K562 (cell line): ENCODE data around the gene GULP1. TPM values are rescaled to one million over a fixed set of nuclear protein-coding genes. Genes with fewer than 3 reads are reported as not detected.

Source experiments
- ATAC-seq: fragments of 200-7000 bp; cut with Tn5 transposase; 3 replicates; pipeline ENCODE4 v1.9.1; 2020; ENCODE audit warnings: moderate library complexity
- BruUV-seq: library from RNA; stranded (reverse); fragments of 400-500 nt; replicated peaks from 2 replicates; lab custom pipeline; 2021; lab: Mats Ljungman, UMichigan
- CTCF ChIA-PET: fragments of 300-600 bp; formaldehyde crosslinking; extraction: SDS; loops from one replicate; lab custom pipeline; 2021; ENCODE audit warnings: low intra/inter-chr PET ratio; lab: Yijun Ruan, JAX
- POLR2A ChIA-PET: fragments of 300-600, 350-650 bp; sonication (Branson Sonifier 250); formaldehyde crosslinking; extraction: SDS; loops from one replicate; lab custom pipeline; 2021; ENCODE audit warnings: antibody characterized with exemption, inconsistent platforms; lab: Yijun Ruan, JAX
- DNase-seq, 4 experiments: peaks; one replicate each; pipeline versions ENCODE4 v3.0.0 to v3.0.0-alpha.2; 2011 to 2018; ENCODE audit warnings: low spot score in 3 of 4, mixed read lengths in 3 of 4; ENCODE audit errors: extremely low read depth in 1 of 4
- FAIRE-seq: peaks from 2 replicates; lab custom pipeline; 2011; peaks lifted over from hg19 to GRCh38; lab: Jason Lieb, UNC
- H2AFZ ChIP-seq: 2 replicates; pipeline ENCODE4 v1.6.0; 2011; ENCODE audit warnings: low read depth, low read length, control low read depth, inconsistent platforms
- H3K27ac ChIP-seq: fragments of 200-600 bp; 3 replicates; pipeline ENCODE4 v1.8.0; 2011; ENCODE audit warnings: low read depth, mild to moderate bottlenecking, control low read depth, inconsistent platforms, low read length, moderate library complexity, mixed read lengths; ENCODE audit errors: extremely low read depth
- H3K27me3 ChIP-seq, 2 experiments: fragments of 300-600 bp in 1 of 2; 2 replicates in 1 of 2; 3 replicates in 1 of 2; pipeline versions ENCODE4 v1.6.0 to v1.8.0; 2011; ENCODE audit warnings: inconsistent platforms in 2 of 2, low read length in 2 of 2, mild to moderate bottlenecking in 1 of 2, mixed read lengths in 1 of 2, moderate library complexity in 1 of 2; ENCODE audit not compliant: control insufficient read depth in 2 of 2, insufficient read depth in 2 of 2
- H3K36me3 ChIP-seq: fragments of 300-600 bp; 3 replicates; pipeline ENCODE4 v1.8.0; 2011; ENCODE audit warnings: mild to moderate bottlenecking, low read length, inconsistent platforms; ENCODE audit not compliant: control insufficient read depth, insufficient read depth
- H3K4me1 ChIP-seq, 2 experiments: fragments of 200-600 bp in 1 of 2; replicated peaks in 1 of 2; 2 replicates in 1 of 2; 3 replicates in 1 of 2; pipeline versions ENCODE4 v1.5.1 to v1.8.0; 2011; ENCODE audit warnings: inconsistent platforms in 2 of 2, low read length in 2 of 2, mild to moderate bottlenecking in 1 of 2, mixed read lengths in 1 of 2, moderate library complexity in 1 of 2; ENCODE audit not compliant: control insufficient read depth in 2 of 2, insufficient read depth in 2 of 2
- H3K4me2 ChIP-seq: 2 replicates; pipeline ENCODE4 v1.6.1; 2011; ENCODE audit warnings: low read length, control low read depth, inconsistent platforms, mixed read lengths; ENCODE audit not compliant: insufficient read depth
- H3K4me3 ChIP-seq: fragments of 200-600 bp; sonication (generic), shearing (Covaris generic); 2 replicates; pipeline ENCODE4 v1.5.1; 2016; ENCODE audit warnings: control low read depth, inconsistent platforms
- H3K79me2 ChIP-seq: fragments of 200-600 bp; 3 replicates; pipeline ENCODE4 v1.8.0; 2011; ENCODE audit warnings: low read length, inconsistent platforms; ENCODE audit not compliant: control insufficient read depth, insufficient read depth
- H3K9ac ChIP-seq, 2 experiments: 2 replicates each; pipeline versions ENCODE4 v1.6.0 to v1.6.1; 2011; ENCODE audit warnings: low read depth in 2 of 2, low read length in 2 of 2, control low read depth in 1 of 2, inconsistent platforms in 1 of 2, mild to moderate bottlenecking in 1 of 2, mixed read lengths in 1 of 2; ENCODE audit not compliant: insufficient read depth in 1 of 2
- H3K9me1 ChIP-seq: one replicate; pipeline ENCODE4 v1.6.0; 2011; ENCODE audit warnings: inconsistent platforms, mild to moderate bottlenecking, low read length, moderate library complexity; ENCODE audit not compliant: control insufficient read depth, insufficient read depth
- H3K9me3 ChIP-seq: replicated peaks from 2 replicates; pipeline ENCODE4 v1.5.1; 2011; ENCODE audit warnings: low read depth, low read length, inconsistent platforms; ENCODE audit not compliant: control insufficient read depth, insufficient read depth
- H4K20me1 ChIP-seq: replicated peaks from 2 replicates; pipeline ENCODE4 v1.6.1; 2011; ENCODE audit warnings: low read length, inconsistent platforms, mixed read lengths; ENCODE audit not compliant: control insufficient read depth, insufficient read depth
- BACH1 ChIP-seq: fragments of 200-800 bp; sonication (Bioruptor generic); IDR thresholded peaks from 2 replicates; pipeline ENCODE4 v1.6.1; 2016; ENCODE audit warnings: missing genetic modification characterization, missing compliant biosample characterization
- CREB1 ChIP-seq, 2 experiments: sonication (generic) in 1 of 2; formaldehyde crosslinking in 1 of 2; IDR thresholded peaks; 2 replicates each; pipeline versions ENCODE4 v1.6.1 to v1.8.0; 2012 to 2022; ENCODE audit warnings: inconsistent platforms in 1 of 2, mild to moderate bottlenecking in 1 of 2, missing genetic modification reagents in 1 of 2, moderate library complexity in 1 of 2
- IRF9 ChIP-seq: fragments of 450-650 bp; IDR thresholded peaks from 2 replicates; pipeline ENCODE4 v1.6.1; 2016; ENCODE audit warnings: missing biosample characterization, missing genetic modification characterization
- MYC ChIP-seq, 2 experiments: fragments of 250-450 bp in 1 of 2; sonication (Bioruptor Pico) in 1 of 2; IDR thresholded peaks; 2 replicates each; pipeline versions ENCODE4 v1.5.1 to v1.6.1; 2012 to 2021; ENCODE audit warnings: low read depth in 2 of 2, borderline replicate concordance in 1 of 2, improper control_type of control experiment in 1 of 2, low read length in 1 of 2, mild to moderate bottlenecking in 1 of 2, moderate library complexity in 1 of 2
- RCOR1 ChIP-seq, 2 experiments: IDR thresholded peaks; 2 replicates each; pipeline ENCODE4 v1.6.1; 2012; ENCODE audit warnings: low read depth in 2 of 2, low read length in 2 of 2, borderline replicate concordance in 1 of 2, improper control_type of control experiment in 1 of 2
- ZNF311 ChIP-seq: fragments of 250-450 bp; sonication (Bioruptor Pico); IDR thresholded peaks from 2 replicates; pipeline ENCODE4 v1.4.0; 2020; ENCODE audit warnings: mild to moderate bottlenecking, moderate library complexity
- WGBS: fragments of 100-300 bp; shearing (Covaris generic); methylation state at CpG from one replicate; pipeline ENCODE4 v1.1.6; 2016; ENCODE audit warnings: low coverage, mixed read lengths; ENCODE audit not compliant: insufficient coverage; ENCODE audit errors: missing lambda C conversion rate; 5-methylcytosine and 5-hydroxymethylcytosine counted together
- in situ Hi-C: fragments of 300-500 bp; cut with MboI; formaldehyde crosslinking; loops from 4 replicates; pipeline ENCODE4 v1.15.0; 2018; ENCODE audit warnings: inconsistent platforms, mixed read lengths
- intact Hi-C: fragments of 100-400 bp; cut with micrococcal nuclease; formaldehyde crosslinking; loops from 2 replicates; pipeline ENCODE4 v1.14.2; 2022
- polyA plus RNA-seq, 8 experiments: library from polyadenylated mRNA; depleted of rRNA in 4 of 8; stranded (reverse) in 5 of 8; unstranded in 3 of 8; fragments of >200 nt; fragmentation: Nextera tagmentation in 2 of 8; fragmentation: Illumina TruSeq in 1 of 8; extraction: Ambion mirVana in 2 of 8; extraction: Trizol in 1 of 8; gene quantifications; 2 replicates each; pipeline versions ENCODE4 v1.2.1 to v1.2.3, GENCODE V29; 2011 to 2014; ENCODE audit warnings: inconsistent platforms in 1 of 8, missing spikeins in 1 of 8
- total RNA-seq, 7 experiments: library from RNA; depleted of rRNA in 6 of 7; stranded (reverse); fragments of >200 nt in 6 of 7; fragmentation: Illumina TruSeq in 2 of 7; extraction: Trizol in 2 of 7; gene quantifications; 2 replicates each; pipeline versions ENCODE4 v1.2.1 to v1.2.3, GENCODE V29; 2011 to 2021; ENCODE audit warnings: low replicate concordance in 1 of 7

Gene GULP1
- total and polyA plus RNA-seq, 9 of the 15 experiments (the other 6 are each of a cell fraction or from before 2014, with no cell fraction given) = 8.5 to 25.3 (median 19.5) TPM

DNA sequence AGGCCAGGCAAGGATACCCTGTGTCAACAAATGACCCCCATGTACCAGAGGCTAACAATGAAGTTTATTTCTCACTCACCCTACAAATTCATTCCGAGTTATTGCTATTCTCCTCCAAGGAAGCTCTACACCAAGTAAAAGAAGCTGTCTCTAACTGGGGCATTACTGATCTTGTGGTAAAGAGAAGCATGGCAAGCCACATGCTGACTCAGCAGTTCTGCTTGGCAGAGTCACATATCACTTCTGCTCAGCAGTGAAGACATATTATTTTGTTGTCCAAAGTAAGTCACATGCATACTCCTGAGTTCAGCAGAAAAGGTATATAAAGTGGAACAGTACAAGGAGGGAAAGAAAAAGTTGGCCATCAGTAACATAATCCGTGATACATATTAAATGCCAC lies 315.8 kb downstream of the GULP1 start (continued):
- TF ChIP-seq CREB1 (IDR thresholded peaks at IDR 0.05) (no peak), CREB1 (CRISPR knock-in tag; IDR thresholded peaks at IDR 0.05) (no peak), BACH1 (tag) (peak; percentile 83)

GRCh38 chr2:188609321-188610049 lies 317.8 kb downstream of the GULP1 start:
- H3K27me3 ChIP-seq = no peaks in the 10 kb centered on the region
- H3K4me1 ChIP-seq = no peaks in the 10 kb centered on the region
- no peaks in the 10 kb centered on the region for H3K9me1 ChIP-seq
- no peaks in the 10 kb centered on the region for H3K36me3 ChIP-seq
- no peak overlapping the region for H3K4me2 ChIP-seq
- WGBS = 21% methylated on average over 1 of the region's 1 CpG
- no peak overlapping the region for H3K4me3 ChIP-seq
- DNase-seq (no peak), ATAC-seq (no peak), FAIRE-seq (no peak)
- ChIA-PET POLR2A (no interaction called here), CTCF (no interaction called here)
- H3K9me3 ChIP-seq = no peaks in the 10 kb centered on the region
- H3K27ac ChIP-seq = no peak overlapping the region
- H4K20me1 ChIP-seq = no peaks in the 10 kb centered on the region
- H2AFZ ChIP-seq = no peak overlapping the region
- no peaks in the 10 kb centered on the region for H3K79me2 ChIP-seq
- intact Hi-C loops (no loop called here), in situ Hi-C loops (no loop called here)
- no peak for TF ChIP-seq CREB1 (IDR thresholded peaks at IDR 0.05)
- TF ChIP-seq CREB1 (CRISPR knock-in tag; IDR thresholded peaks at IDR 0.05) = no peak
- no peak for TF ChIP-seq RCOR1 (IDR thresholded peaks at IDR 0.05; ENCODE audit: borderline replicate concordance in 1 of 2, low read depth in 2 of 2, low read length in 2 of 2)
- TF ChIP-seq IRF9 (tag) = no peak
- no peak for TF ChIP-seq MYC (IDR thresholded peaks at IDR 0.05; ENCODE audit: low read depth, low read length)
- no peak for TF ChIP-seq MYC (CRISPR knock-in tag; IDR thresholded peaks at IDR 0.05; ENCODE audit: borderline replicate concordance, low read depth)
- TF ChIP-seq ZNF311 (CRISPR knock-in tag) = no peak
- no peak overlapping the region for H3K9ac ChIP-seq
- no TSS peak for BruUV-seq
